Measurements from ENCODE around the gene SCAF4.

DNA sequence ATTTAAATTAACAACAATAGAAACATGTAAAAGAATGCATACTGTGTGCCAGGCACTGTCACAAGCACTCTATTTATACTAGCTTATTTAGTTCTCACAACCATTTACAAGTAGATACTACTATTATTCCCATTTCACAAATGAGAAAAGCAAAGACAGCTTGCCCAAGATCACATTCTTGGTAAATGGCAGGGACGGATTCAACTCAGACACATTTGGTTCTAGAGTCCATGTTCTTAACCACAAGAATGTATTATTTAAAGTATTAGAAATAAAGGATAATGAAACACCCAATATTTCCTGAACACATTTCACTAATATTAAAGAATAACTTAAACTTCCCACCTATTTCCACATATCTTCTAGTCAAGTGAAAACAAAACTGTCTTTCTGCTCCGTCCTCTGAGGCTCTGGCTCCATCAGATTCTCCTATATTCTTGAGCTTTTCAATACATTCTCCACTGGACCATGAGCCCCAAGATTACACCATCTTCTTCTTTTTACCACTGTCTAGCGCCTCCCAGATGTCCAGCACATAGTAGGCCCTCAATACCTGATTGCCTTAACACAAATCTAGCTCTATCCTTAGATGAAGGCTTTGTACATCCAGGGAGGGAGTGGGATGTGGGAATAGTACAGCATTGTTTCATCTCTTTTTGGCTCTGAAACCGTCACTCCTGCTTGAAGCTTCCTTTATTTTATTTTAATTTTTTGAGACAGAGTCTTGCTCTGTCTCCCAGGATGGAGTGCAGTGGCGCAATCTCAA lies 43.1 kb downstream of the SCAF4 start:
- TF ChIP-seq POLR2A (IDR thresholded peaks at IDR 0.05), result no peak
- TF ChIP-seq, protein P1, sequence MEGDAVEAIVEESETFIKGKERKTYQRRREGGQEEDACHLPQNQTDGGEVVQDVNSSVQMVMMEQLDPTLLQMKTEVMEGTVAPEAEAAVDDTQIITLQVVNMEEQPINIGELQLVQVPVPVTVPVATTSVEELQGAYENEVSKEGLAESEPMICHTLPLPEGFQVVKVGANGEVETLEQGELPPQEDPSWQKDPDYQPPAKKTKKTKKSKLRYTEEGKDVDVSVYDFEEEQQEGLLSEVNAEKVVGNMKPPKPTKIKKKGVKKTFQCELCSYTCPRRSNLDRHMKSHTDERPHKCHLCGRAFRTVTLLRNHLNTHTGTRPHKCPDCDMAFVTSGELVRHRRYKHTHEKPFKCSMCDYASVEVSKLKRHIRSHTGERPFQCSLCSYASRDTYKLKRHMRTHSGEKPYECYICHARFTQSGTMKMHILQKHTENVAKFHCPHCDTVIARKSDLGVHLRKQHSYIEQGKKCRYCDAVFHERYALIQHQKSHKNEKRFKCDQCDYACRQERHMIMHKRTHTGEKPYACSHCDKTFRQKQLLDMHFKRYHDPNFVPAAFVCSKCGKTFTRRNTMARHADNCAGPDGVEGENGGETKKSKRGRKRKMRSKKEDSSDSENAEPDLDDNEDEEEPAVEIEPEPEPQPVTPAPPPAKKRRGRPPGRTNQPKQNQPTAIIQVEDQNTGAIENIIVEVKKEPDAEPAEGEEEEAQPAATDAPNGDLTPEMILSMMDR (IDR thresholded peaks at IDR 0.05), result no peak
